GM18505 (cell line): Measurements from ENCODE around the gene ABHD10.
A peak's percentile ranks its signal among the peaks of the same experiment; 100 is the strongest.

Source experiments
- ATAC-seq: cut with Tn5 transposase; IDR thresholded peaks from one replicate; pipeline ENCODE4 v1.9.1; 2021; ENCODE audit not compliant: unreplicated experiment
- POLR2A ChIP-seq: IDR thresholded peaks from 4 replicates; pipeline ENCODE4 v1.6.1; 2011; ENCODE audit warnings: borderline replicate concordance; ENCODE audit not compliant: insufficient read depth, insufficient read length; ENCODE audit errors: extremely low read depth

Gene ABHD10

DNA sequence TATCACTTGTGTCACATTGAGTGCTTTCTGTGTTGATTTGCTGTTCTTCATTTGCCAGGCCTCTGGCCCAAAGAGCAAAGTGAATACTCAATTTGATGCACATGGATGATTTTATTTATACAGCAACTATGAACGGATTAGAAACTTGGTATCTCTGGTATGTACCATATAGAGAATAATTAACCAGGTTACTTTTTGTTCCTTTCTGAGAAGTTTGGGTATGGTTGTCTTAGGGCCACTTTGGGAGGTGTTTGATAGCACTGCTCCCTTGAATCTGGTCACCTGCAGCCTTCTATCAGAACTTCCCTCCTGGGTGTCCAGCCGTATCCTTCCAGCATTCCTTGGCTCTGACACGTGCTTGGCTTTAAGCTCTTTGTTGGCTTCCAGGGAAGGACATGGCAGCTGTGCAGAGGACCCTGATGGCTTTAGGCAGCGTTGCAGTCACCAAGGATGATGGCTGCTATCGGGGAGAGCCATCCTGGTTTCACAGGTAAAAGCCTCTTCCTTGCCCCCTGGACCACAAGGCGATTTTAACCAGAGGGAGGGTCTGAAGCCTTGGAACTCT, 32.6 kb downstream of the ABHD10 start:
- no peak for TF ChIP-seq POLR2A
- no peak for ATAC-seq

DNA sequence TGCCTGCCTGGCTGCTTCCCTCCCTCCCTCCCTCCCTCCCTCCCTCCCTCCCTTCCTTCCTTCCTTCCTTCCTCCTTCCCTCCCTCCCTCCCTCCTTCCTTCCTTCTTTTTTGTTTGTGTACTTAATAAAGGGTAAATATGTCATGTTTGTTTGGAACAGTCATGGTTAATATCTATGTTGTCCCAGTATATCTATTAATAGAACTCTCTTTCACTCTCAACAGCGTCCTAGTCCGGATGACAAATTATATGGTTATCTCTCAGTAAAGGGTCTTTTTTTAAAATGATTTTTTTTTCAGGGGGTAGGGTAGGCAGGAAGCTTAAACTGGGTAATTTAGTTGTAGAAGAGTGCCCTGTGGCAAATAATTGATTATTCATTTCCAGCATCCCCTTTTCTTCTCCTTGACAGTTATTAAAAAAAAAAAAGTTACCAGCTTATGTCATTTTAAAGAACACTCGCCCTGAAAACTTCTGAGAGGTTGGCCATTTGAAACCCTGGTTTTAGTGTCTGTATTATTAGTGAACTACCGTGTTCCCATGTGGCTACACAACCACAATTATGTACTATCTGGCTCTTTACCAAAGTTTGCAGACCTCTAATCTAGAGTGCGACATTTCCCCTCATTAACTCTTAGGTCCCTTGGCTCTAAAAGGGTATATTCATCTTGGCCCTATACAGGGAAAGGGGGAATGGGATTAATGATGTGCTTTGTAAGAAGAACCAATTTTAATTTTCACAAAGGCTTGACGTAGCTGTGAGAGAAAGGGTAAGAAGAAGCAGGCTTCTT, 33.6 kb downstream of the ABHD10 start:
- TF ChIP-seq POLR2A = no peak
- no peak for ATAC-seq

DNA sequence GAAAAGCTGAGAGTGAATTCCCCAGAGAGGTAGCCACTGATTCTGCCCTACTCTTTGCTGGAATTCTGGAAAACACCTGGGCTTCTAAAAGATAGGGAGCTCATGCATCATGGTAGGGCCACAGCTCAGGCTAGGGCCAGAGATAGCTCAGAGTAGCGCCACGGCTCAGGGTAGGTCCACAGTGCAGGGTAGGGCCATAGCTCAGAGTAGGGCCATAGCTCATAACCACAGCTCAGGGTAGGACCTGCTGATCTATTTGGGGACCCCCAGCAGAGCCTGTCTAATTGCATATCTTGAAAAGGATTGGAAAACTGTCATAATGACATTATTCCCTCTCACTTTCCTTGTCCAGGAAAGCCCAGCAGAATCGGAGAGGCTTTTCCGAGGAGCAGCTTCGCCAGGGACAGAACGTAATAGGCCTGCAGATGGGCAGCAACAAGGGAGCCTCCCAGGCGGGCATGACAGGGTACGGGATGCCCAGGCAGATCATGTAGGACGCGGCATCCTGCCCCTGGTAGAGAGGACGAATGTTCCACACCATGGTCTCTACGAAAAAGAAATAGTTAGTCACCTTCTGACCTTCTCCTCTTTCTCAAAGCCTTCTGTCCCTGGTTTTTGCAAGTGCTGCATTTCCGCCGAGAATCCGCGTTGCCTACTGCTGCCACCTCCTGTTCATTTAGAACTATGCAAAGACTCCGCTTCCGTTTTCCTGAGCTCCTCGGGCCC, 34.4 kb downstream of the ABHD10 start:
- TF ChIP-seq POLR2A = no peak
- peak; percentile 89 for ATAC-seq

DNA sequence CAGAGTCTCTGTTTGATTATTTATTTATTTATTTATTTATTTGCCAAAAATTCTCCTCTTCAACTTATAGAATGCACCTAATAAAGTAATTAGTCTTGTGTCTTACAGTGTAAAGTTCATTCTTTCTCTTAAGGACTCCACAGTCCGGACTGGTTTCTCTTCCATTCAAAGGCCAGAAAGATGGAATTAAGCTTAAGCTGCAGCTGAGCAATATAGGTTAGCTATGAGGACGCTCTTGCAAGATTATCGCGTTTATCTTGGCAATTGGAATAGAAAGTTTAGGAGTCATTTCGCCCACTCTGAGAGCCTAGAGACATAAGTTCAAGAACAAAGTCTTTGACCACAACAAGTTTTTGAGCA, 34.9 kb downstream of the ABHD10 start:
- ATAC-seq = peak; percentile 17
- TF ChIP-seq POLR2A = no peak

DNA sequence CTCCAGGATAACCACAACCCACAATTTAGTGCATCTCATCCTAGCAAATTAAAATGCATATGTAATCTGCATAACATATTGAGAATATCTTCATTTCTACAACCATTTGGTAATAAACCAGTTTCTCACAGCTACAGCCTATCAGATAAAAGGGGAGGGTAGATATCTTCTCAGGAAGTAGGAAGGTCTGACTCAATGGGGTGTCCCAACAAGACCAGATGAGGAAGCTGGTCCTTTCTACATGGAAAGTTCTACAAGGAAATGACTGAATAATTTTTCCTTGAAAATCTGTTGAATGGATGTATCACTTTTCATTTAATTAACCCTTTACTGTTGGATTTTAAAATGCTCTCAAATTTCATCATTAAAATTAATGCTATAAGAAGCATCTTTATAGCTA, 38.3 kb downstream of the ABHD10 start:
- TF ChIP-seq POLR2A = no peak
- no peak for ATAC-seq

DNA sequence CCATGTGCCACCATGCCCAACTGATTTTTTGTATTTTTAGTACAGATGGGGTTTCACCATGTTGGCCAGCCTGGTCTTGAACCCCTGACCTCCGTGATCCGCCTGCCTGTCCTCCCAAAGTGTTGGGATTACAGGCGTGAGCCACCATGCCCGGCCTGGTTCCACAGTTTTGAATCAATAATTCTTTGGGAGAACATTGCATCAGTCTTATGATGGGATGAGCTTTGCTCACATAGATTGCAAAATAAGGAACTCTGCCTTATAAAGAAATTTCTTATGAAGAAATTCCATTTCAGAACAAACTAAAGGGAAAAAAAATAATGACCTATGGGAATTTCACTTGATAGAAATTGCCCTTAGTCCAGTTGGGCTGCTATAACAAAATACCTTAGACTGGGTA, 39.9 kb downstream of the ABHD10 start:
- TF ChIP-seq POLR2A = no peak
- ATAC-seq = no peak

DNA sequence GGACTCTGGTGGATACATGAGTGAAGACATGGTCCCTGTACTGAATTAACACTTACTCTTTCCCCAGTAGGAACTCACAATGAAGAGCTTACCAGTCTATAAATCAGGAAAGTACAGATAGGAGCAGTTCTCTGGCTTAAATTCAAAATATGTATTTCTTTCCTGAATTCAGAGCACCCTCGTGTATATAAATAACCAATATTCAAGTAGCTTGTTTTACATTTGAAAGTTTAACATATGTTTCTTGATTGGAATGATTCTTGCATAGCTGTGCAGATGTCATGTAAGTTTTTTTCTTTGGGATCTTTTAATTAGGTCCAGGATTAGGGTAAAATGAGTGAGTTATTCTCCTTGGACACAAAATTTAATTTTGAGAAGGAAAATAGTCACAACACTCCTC, 40.9 kb downstream of the ABHD10 start:
- TF ChIP-seq POLR2A = no peak
- no peak for ATAC-seq

DNA sequence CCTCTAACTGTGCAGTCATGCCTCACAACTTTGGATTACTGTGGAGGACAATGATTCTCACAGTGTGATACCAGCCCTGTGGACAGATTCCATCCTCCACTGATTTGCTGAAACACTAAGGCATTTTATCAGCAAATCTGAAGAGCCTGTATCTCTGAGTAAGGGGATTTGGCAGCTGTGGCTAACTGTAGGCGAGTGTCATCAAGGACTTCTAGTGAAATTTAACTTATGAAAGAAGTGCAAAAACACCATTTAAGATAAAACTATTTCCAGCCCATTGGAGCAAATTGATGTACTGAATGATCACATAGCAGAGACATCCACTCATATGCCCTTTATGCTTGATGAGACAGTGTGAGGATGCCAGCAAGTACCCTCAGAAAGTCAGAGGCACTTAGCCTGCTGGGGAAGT, 41.9 kb downstream of the ABHD10 start:
- no peak for ATAC-seq
- no peak for TF ChIP-seq POLR2A

DNA sequence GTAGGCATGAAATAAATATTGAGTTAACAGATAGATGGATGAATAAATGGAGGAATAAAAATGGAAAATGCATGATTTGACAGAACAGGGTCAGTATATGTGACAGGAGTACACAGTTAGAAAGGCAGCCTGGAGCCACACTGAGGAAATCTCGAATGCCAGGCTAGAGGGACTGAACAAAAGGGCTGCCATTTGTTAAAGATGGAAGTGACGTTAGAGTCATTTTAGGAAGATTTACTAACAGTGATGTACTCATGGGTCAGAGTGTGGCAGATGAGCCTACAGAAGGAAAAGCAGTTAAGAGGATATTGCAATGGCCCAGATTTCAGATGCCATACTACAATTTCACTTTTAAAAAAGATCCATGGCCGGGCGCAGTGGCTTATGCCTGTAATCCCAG, 48.3 kb downstream of the ABHD10 start:
- ATAC-seq = no peak
- no peak for TF ChIP-seq POLR2A

DNA sequence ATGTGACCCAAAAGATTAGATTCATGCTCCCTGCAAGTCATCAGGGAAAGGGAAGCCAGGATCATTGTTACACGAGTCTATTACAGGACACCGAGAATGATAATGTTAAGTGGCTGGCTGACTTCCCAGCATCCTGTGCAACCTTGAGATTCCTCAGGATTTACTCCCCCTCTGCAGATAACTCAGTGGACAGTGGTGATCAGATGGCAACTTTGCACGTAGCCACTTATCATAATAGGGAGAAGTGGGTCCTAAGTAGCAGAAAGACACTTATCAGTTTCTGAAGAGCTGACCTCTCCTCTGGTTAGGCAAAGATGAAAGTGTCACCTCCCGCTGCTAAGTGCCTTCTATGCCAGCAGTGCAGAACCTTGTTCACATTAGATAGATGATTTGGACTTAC, 49.0 kb downstream of the ABHD10 start:
- ATAC-seq = no peak
- no peak for TF ChIP-seq POLR2A

DNA sequence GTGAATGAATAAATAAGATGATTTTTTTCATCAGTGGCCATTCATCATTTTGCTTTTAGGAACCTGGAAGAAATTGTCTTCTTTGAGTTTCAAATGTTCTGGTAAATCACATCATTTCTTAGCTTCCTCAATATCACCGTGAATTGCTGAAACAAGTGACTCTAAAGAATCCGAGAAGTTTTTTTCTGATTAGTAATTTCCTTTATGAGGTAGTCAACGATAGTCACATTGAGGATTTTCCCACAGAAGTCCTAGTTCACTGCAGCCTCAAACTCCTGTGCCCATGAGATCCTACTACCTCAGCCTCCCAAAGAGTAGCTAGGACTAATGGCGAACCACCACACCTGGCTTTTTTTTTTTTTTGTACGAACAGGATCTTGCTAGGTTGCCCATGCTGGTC, 52.1 kb downstream of the ABHD10 start:
- TF ChIP-seq POLR2A = no peak
- no peak for ATAC-seq

DNA sequence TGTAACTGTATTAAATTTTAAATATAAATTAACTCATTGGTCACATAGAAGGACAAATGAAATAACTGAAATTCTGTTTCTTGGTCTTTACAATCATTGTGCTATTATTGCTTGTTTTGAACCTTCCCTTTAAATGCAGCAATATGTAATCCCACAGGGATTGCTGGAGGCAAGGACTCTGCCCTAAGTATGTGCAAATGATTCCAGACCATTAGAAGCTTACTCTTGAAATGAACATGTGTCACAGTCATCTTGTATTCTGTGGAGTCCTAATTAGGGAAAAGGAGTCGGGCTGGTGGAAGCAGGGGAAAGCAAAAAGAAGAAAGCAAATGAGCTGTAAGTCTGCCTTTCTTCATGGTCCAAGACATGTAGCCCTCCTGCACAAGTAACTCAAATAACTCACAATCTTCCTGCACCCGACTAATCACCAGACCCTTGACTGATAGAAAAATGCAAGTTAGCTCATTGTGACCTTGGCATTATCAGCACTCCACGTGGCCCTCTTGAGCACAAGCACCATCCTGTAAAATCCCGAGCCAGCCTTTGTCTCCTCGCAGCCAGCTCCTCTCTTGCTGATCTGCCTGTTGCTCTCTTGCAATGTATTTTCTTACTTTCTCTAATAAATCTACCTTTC, 53.4 kb downstream of the ABHD10 start:
- no peak for ATAC-seq

DNA sequence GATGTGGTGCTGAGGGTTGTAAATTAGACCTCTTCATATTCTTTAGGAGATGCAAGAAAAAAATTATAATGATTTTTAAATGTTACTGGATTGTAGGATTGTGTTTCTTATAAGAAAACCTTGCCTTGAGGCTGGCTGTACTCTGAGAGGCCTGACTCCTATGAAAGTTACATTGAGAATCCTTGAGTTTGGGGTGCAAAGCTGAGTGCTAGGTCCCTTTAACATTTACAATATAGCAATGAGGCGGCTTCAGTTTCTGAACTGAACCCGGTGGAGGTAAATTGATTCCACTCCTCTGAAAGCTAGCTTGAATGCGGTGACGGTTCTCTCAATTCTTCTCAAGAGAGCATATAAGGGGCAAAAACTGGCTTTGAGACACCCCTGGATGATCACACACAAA, 55.6 kb downstream of the ABHD10 start, which contains the start of gene TMPRSS7:
Gene TMPRSS7 (plus strand): TSS at position 301 of the 400 bp plus-strand sequence. CDS start 110 bp downstream, outside the sequence.
- TF ChIP-seq POLR2A = no peak
- no peak for ATAC-seq

More for the DNA sequence above, 53.4 kb downstream of the ABHD10 start:
- no peak for TF ChIP-seq POLR2A
